Measurements from ENCODE around the gene TMEM244. TPM values are rescaled to one million over a fixed set of nuclear protein-coding genes. Genes with fewer than 3 reads are reported as not detected.

TMEM244 gene
- total RNA-seq, 3 donors from 2014 or later (not counting 1 experiment from before 2014, with no cell fraction given) = not detected

- no peak for TF ChIP-seq CTCF (IDR thresholded peaks at IDR 0.05)
- no peaks in the 10 kb centered on the region for H3K4me1 ChIP-seq (ENCODE audit: control insufficient read depth, insufficient read depth, low read length)
- Mint-ChIP-seq H3K4me3 (no peak overlapping the region), H3K4me1 (no peaks in the 10 kb centered on the region), H3K9me3 (no peaks in the 10 kb centered on the region), H3K27ac (no peak overlapping the region), H3K27me3 (ENCODE audit: low read depth in 2 of 2) (peaks cover 4 to 8% of the 10 kb centered on the region in 2 donors), H3K36me3 (no peaks in the 10 kb centered on the region)
- H3K27ac ChIP-seq (ENCODE audit: low read length) = no peak overlapping the region
- DNase-seq = no peak
- H3K27me3 ChIP-seq (ENCODE audit: control insufficient read depth, insufficient read depth, low read length) = no peaks in the 10 kb centered on the region
- no peak for ATAC-seq
- 95% methylated on average over 3 of the region's 3 CpGs for WGBS (ENCODE audit: insufficient coverage)
- intact Hi-C loops (cut with micrococcal nuclease) = no loop called here
- no peaks in the 10 kb centered on the region for H3K36me3 ChIP-seq (ENCODE audit: control insufficient read depth, insufficient read depth, low read length)
- no peaks in the 10 kb centered on the region for H3K9me3 ChIP-seq (ENCODE audit: control insufficient read depth, insufficient read depth, low read length)
- no peak overlapping the region for H3K4me3 ChIP-seq (ENCODE audit: low read length)
Measured at GRCh38 chr6:129828229-129828628, 32.9 kb downstream of the TMEM244 start.

- Mint-ChIP-seq H3K36me3 (no peaks in the 10 kb centered on the region), H3K27me3 (ENCODE audit: low read depth in 2 of 2) (peaks cover 11 to 14% of the 10 kb centered on the region in 2 donors), H3K27ac (no peak overlapping the region), H3K4me1 (no peaks in the 10 kb centered on the region), H3K4me3 (no peak overlapping the region), H3K9me3 (no peaks in the 10 kb centered on the region)
- ATAC-seq (no peak), DNase-seq (no peak)
- no peaks in the 10 kb centered on the region for H3K4me1 ChIP-seq (ENCODE audit: control insufficient read depth, insufficient read depth, low read length)
- WGBS (ENCODE audit: insufficient coverage) = 90% methylated on average over 1 of the region's 2 CpGs
- H3K27ac ChIP-seq (ENCODE audit: low read length) = no peak overlapping the region
- H3K4me3 ChIP-seq (ENCODE audit: low read length) = no peak overlapping the region
- no peaks in the 10 kb centered on the region for H3K36me3 ChIP-seq (ENCODE audit: control insufficient read depth, insufficient read depth, low read length)
- no peaks in the 10 kb centered on the region for H3K9me3 ChIP-seq (ENCODE audit: control insufficient read depth, insufficient read depth, low read length)
- intact Hi-C loops (cut with micrococcal nuclease) = no loop called here
- no peak for TF ChIP-seq CTCF (IDR thresholded peaks at IDR 0.05)
- H3K27me3 ChIP-seq (ENCODE audit: control insufficient read depth, insufficient read depth, low read length) = peaks cover 3% of the 10 kb centered on the region
Measured at GRCh38 chr6:129818251-129818650, 42.9 kb downstream of the TMEM244 start.

GRCh38 chr6:129817821-129818220, 43.3 kb downstream of the TMEM244 start:
- peaks cover 11 to 14% of the 10 kb centered on the region in 2 donors for H3K27me3 Mint-ChIP-seq (ENCODE audit: low read depth in 2 of 2)
- no peaks in the 10 kb centered on the region for H3K36me3 Mint-ChIP-seq
- no peaks in the 10 kb centered on the region for H3K9me3 ChIP-seq (ENCODE audit: control insufficient read depth, insufficient read depth, low read length)
- WGBS (ENCODE audit: insufficient coverage) = no CpG with 5 or more reads among the region's 1 CpG
- DNase-seq (no peak), ATAC-seq (no peak)
- peaks cover 4% of the 10 kb centered on the region for H3K27me3 ChIP-seq (ENCODE audit: control insufficient read depth, insufficient read depth, low read length)
- no peaks in the 10 kb centered on the region for H3K36me3 ChIP-seq (ENCODE audit: control insufficient read depth, insufficient read depth, low read length)
- H3K4me1 Mint-ChIP-seq = no peaks in the 10 kb centered on the region
- no peak overlapping the region for H3K27ac ChIP-seq (ENCODE audit: low read length)
- no peak overlapping the region for H3K4me3 Mint-ChIP-seq
- TF ChIP-seq CTCF (IDR thresholded peaks at IDR 0.05) = no peak
- H3K4me3 ChIP-seq (ENCODE audit: low read length) = no peak overlapping the region
- intact Hi-C loops (cut with micrococcal nuclease) = no loop called here
- no peaks in the 10 kb centered on the region for H3K4me1 ChIP-seq (ENCODE audit: control insufficient read depth, insufficient read depth, low read length)
- no peak overlapping the region for H3K27ac Mint-ChIP-seq
- H3K9me3 Mint-ChIP-seq = no peaks in the 10 kb centered on the region

- no peaks in the 10 kb centered on the region for H3K9me3 Mint-ChIP-seq
- peaks cover 11 to 14% of the 10 kb centered on the region in 2 donors for H3K27me3 Mint-ChIP-seq (ENCODE audit: low read depth in 2 of 2)
- H3K4me1 Mint-ChIP-seq = no peaks in the 10 kb centered on the region
- no peak overlapping the region for H3K27ac ChIP-seq (ENCODE audit: low read length)
- no peak overlapping the region for H3K4me3 ChIP-seq (ENCODE audit: low read length)
- H3K4me3 Mint-ChIP-seq = no peak overlapping the region
- TF ChIP-seq CTCF (IDR thresholded peaks at IDR 0.05) = no peak
- H3K9me3 ChIP-seq (ENCODE audit: control insufficient read depth, insufficient read depth, low read length) = no peaks in the 10 kb centered on the region
- ATAC-seq (no peak), DNase-seq (no peak)
- H3K36me3 ChIP-seq (ENCODE audit: control insufficient read depth, insufficient read depth, low read length) = no peaks in the 10 kb centered on the region
- no peaks in the 10 kb centered on the region for H3K4me1 ChIP-seq (ENCODE audit: control insufficient read depth, insufficient read depth, low read length)
- H3K36me3 Mint-ChIP-seq = no peaks in the 10 kb centered on the region
- 81% methylated on average over 2 of the region's 3 CpGs for WGBS (ENCODE audit: insufficient coverage)
- no peak overlapping the region for H3K27ac Mint-ChIP-seq
- intact Hi-C loops (cut with micrococcal nuclease) = no loop called here
- H3K27me3 ChIP-seq (ENCODE audit: control insufficient read depth, insufficient read depth, low read length) = peaks cover 5% of the 10 kb centered on the region
Measured at GRCh38 chr6:129817332-129817731, 43.8 kb downstream of the TMEM244 start.
